SJCRH30 (cell line): ENCODE measurements around the gene NCAPD3. TPM values are rescaled to one million over a fixed set of nuclear protein-coding genes. Genes with fewer than 3 reads are reported as not detected.
"Not testable (repeated sequence)": the region's sequence is repeated elsewhere in the genome, so short reads cannot be mapped to it uniquely, and the experiment has no call there.

Source experiments
- DNase-seq, 2 experiments: peaks; one replicate each; pipeline ENCODE4 v3.0.0-alpha.2; 2015 to 2020
- H3K27ac ChIP-seq: fragments of 250-450 bp; sonication (Bioruptor Pico); 2 replicates; pipeline ENCODE4 v1.5.1; 2020; ENCODE audit warnings: mild to moderate bottlenecking, moderate library complexity
- H3K27me3 ChIP-seq: fragments of 250-450 bp; sonication (Bioruptor Pico); 2 replicates; pipeline ENCODE4 v1.5.1; 2020; ENCODE audit warnings: mild to moderate bottlenecking, moderate library complexity
- H3K36me3 ChIP-seq: fragments of 250-450 bp; sonication (Bioruptor Pico); 2 replicates; pipeline ENCODE4 v1.5.1; 2020; ENCODE audit warnings: mild to moderate bottlenecking, moderate library complexity
- H3K4me1 ChIP-seq: fragments of 250-450 bp; sonication (Bioruptor Pico); 2 replicates; pipeline ENCODE4 v1.5.1; 2020; ENCODE audit warnings: mild to moderate bottlenecking, moderate library complexity
- H3K4me3 ChIP-seq: fragments of 250-450 bp; sonication (Bioruptor Pico); 2 replicates; pipeline ENCODE4 v1.5.1; 2020; ENCODE audit warnings: mild to moderate bottlenecking, moderate library complexity
- H3K9me3 ChIP-seq: fragments of 250-450 bp; sonication (Bioruptor Pico); replicated peaks from 2 replicates; pipeline ENCODE4 v1.5.1; 2020; ENCODE audit warnings: mild to moderate bottlenecking, moderate library complexity
- total RNA-seq: library from RNA; depleted of rRNA; stranded (reverse); fragments of >200 nt; shearing (Covaris generic); gene quantifications from 2 replicates; pipeline ENCODE4 v1.2.3, GENCODE V29; 2014

Gene NCAPD3
- total RNA-seq, 1 experiment from 2014 or later = 75.7 TPM

- Histone ChIP-seq H3K27me3 (no peaks in the 10 kb centered on the region), H3K4me1 (peaks cover 29% of the 10 kb centered on the region), H3K27ac (no peak overlapping the region), H3K4me3 (no peak overlapping the region), H3K9me3 (no peaks in the 10 kb centered on the region), H3K36me3 (peaks cover 32% of the 10 kb centered on the region)
- DNase-seq = no peak
Observed at GRCh38 chr11:134258577-134258976, 34.8 kb upstream of the NCAPD3 start.

DNA sequence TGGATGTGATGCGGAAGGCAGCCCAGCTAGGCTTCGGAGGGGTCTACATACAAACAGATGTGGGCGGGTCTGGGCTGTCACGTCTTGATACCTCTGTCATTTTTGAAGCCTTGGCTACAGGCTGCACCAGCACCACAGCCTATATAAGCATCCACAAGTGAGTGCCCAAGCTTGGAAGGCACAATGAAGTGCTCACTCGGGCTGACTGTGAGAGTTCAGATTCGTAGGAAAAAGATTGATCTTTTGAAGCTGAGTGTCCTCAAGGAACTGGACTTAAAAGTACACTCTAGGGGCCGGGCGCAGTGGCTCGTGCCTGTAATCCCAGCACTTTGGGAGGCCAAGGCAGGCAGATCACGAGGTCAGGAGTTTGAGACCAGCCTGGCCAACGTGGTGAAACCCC is 33.3 kb upstream of the NCAPD3 start:
- peaks cover 27% of the 10 kb centered on the region for H3K36me3 ChIP-seq
- peaks cover 17% of the 10 kb centered on the region for H3K4me1 ChIP-seq
- no peak for DNase-seq
- no peak overlapping the region for H3K4me3 ChIP-seq
- H3K27ac ChIP-seq = no peak overlapping the region
- H3K27me3 ChIP-seq = no peaks in the 10 kb centered on the region
- no peaks in the 10 kb centered on the region for H3K9me3 ChIP-seq

DNA sequence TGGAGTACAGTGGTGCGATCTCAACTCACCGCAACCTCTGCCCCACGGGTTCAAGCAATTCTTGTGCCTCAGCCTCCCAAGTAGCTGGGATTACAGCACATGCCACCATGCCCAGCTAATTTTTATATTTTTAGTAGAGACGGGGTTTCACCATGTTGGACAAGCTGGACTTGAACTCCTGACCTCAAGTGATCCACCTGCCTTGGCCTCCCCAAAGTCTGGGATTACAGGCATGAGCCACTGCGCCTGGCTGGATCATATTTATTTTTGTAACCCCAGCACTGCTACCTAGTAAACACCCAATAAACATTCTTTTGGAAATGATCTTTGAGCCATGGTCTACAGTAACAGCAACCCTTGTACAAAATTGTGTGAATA is 31.4 kb upstream of the NCAPD3 start:
- not testable (repeated sequence) for H3K4me1 ChIP-seq, H3K9me3 ChIP-seq, H3K27ac ChIP-seq, H3K4me3 ChIP-seq, H3K27me3 ChIP-seq, DNase-seq
- H3K36me3 ChIP-seq = peaks cover 29% of the 10 kb centered on the region

- Histone ChIP-seq H3K4me3 (peak overlapping the region; percentile 80), H3K4me1 (peaks cover 5% of the 10 kb centered on the region), H3K27me3 (no peaks in the 10 kb centered on the region), H3K36me3 (peaks cover 25% of the 10 kb centered on the region), H3K27ac (no peak overlapping the region), H3K9me3 (no peaks in the 10 kb centered on the region)
- DNase-seq = no peak
Observed at GRCh38 chr11:134254433-134255183, 30.8 kb upstream of the NCAPD3 start.

GRCh38 chr11:134253188-134253993 is 29.6 kb upstream of the NCAPD3 start, which contains the start of the genes ACAD8 and THYN1:
TSS of gene ACAD8 (plus strand) at chr11:134253568. CDS start at chr11:134253601, 33 bp downstream.
TSS of gene THYN1 (minus strand) at chr11:134253352. CDS start at chr11:134252882, 470 bp downstream.
- Histone ChIP-seq H3K27me3 (no peaks in the 10 kb centered on the region), H3K9me3 (no peaks in the 10 kb centered on the region), H3K4me3 (peak within 1 kb of the TSS; percentile 80), H3K36me3 (peaks cover 18% of the 10 kb centered on the region), H3K27ac (peak within 1 kb of the TSS; percentile 19), H3K4me1 (peaks cover 5% of the 10 kb centered on the region)
- peak; percentile 97 to 98 for DNase-seq

GRCh38 chr11:134252346-134253187 is 28.8 kb upstream of the NCAPD3 start:
- H3K27me3 ChIP-seq = no peaks in the 10 kb centered on the region
- H3K27ac ChIP-seq = peak overlapping the region; percentile 19
- DNase-seq = peak in 1 of 2 experiments; percentile 29

GRCh38 chr11:134250675-134251074 is 26.9 kb upstream of the NCAPD3 start:
- H3K9me3 ChIP-seq = no peaks in the 10 kb centered on the region
- H3K27me3 ChIP-seq = no peaks in the 10 kb centered on the region
- H3K4me1 ChIP-seq = peaks cover 5% of the 10 kb centered on the region
- H3K36me3 ChIP-seq = peaks cover 12% of the 10 kb centered on the region
- no peak for DNase-seq
- H3K4me3 ChIP-seq = no peak overlapping the region
- H3K27ac ChIP-seq = no peak overlapping the region

More at GRCh38 chr11:134252346-134253187, 28.8 kb upstream of the NCAPD3 start:
- Histone ChIP-seq H3K9me3 (no peaks in the 10 kb centered on the region), H3K4me1 (peaks cover 5% of the 10 kb centered on the region), H3K36me3 (peaks cover 17% of the 10 kb centered on the region), H3K4me3 (peak overlapping the region; percentile 80)

DNA sequence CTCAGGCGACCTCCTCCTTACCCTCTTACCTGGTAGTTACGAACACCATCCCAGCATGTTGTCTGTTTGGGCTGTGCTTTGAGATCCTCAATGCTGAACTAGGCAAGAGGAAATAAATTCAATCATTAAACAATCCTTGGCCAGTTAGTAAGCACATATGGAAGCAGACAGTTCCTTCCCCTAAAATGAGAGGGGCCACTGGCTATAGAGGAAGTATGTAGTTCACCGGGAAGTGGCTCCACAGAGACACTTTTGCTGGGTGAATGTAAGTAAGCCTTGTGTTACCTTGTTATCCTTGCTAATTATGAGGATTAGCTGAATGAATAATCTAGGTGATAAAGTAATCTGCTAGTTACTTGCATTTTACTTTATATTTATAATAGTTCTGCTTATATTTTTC is 26.5 kb upstream of the NCAPD3 start:
- Histone ChIP-seq H3K36me3 (peaks cover 12% of the 10 kb centered on the region), H3K27ac (no peak overlapping the region)
- no peak for DNase-seq

GRCh38 chr11:134248910-134249480 is 25.2 kb upstream of the NCAPD3 start:
- DNase-seq = no peak
- H3K36me3 ChIP-seq = peaks cover 12% of the 10 kb centered on the region

More for the DNA sequence above, 26.5 kb upstream of the NCAPD3 start:
- H3K27me3 ChIP-seq = no peaks in the 10 kb centered on the region
- peaks cover 5% of the 10 kb centered on the region for H3K4me1 ChIP-seq
- no peaks in the 10 kb centered on the region for H3K9me3 ChIP-seq
- no peak overlapping the region for H3K4me3 ChIP-seq

DNA sequence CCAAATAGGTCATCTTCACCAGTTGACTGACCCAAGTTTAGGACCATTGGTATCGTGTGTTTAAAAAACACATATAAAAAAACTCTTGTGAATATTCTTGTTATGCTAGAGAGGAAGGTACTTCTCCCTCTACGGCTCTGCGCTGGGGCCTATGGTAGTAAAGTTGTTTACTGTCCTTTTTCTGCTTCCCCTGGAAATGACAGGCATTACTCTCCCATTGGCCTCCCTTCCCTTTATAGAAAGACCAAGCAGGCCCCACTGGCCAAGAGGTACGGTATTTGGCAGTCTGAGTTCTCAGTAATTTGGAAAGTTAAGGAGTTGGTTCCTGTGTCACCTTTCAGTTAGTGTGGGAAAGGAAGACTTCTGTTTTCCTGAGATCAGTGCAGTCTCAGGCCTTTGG is 22.9 kb upstream of the NCAPD3 start:
- Histone ChIP-seq H3K36me3 (peaks cover 20% of the 10 kb centered on the region), H3K9me3 (no peaks in the 10 kb centered on the region), H3K27me3 (no peaks in the 10 kb centered on the region), H3K4me3 (no peak overlapping the region), H3K27ac (no peak overlapping the region), H3K4me1 (no peaks in the 10 kb centered on the region; the same call in 1 of the 2 replicates)
- DNase-seq = no peak

More at GRCh38 chr11:134248910-134249480, 25.2 kb upstream of the NCAPD3 start:
- peaks cover under 1% of the 10 kb centered on the region for H3K4me1 ChIP-seq
- H3K27me3 ChIP-seq = no peaks in the 10 kb centered on the region
- H3K4me3 ChIP-seq = no peak overlapping the region
- H3K9me3 ChIP-seq = no peaks in the 10 kb centered on the region
- no peak overlapping the region; the same call in 1 of the 2 replicates for H3K27ac ChIP-seq

GRCh38 chr11:134246100-134246499 is 22.3 kb upstream of the NCAPD3 start:
- H3K9me3 ChIP-seq = no peaks in the 10 kb centered on the region
- no peaks in the 10 kb centered on the region for H3K4me1 ChIP-seq
- no peaks in the 10 kb centered on the region for H3K27me3 ChIP-seq
- no peak overlapping the region for H3K27ac ChIP-seq
- no peak for DNase-seq
- peaks cover 20% of the 10 kb centered on the region for H3K36me3 ChIP-seq
- no peak overlapping the region for H3K4me3 ChIP-seq

DNA sequence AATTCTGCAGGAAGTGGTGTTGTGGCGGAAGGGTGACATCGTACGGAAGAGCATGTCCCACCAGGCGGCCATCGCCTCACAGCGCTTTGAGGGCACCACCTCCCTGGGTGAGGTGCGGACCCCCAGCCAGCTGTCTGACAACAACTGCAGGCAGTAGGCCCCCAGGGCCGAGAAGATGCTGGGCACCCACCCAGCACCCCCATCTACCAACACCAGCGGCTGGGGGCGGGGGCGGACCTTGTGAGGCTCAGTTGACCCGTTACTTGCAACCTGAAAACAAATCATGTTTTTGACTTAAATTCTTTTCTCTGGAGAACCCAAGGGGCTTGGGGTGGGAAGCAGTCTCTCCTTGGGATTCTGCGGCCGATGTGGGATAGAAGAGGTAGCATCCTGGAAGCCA is 21.7 kb upstream of the NCAPD3 start:
- H3K9me3 ChIP-seq = no peaks in the 10 kb centered on the region
- H3K36me3 ChIP-seq = peaks cover 18% of the 10 kb centered on the region
- H3K4me3 ChIP-seq = no peak overlapping the region
- no peaks in the 10 kb centered on the region for H3K4me1 ChIP-seq
- no peaks in the 10 kb centered on the region for H3K27me3 ChIP-seq
- no peak for DNase-seq
- H3K27ac ChIP-seq = no peak overlapping the region

- Histone ChIP-seq H3K36me3 (peaks cover 15% of the 10 kb centered on the region), H3K9me3 (no peaks in the 10 kb centered on the region), H3K4me3 (no peak overlapping the region), H3K27me3 (no peaks in the 10 kb centered on the region), H3K27ac (no peak overlapping the region), H3K4me1 (no peaks in the 10 kb centered on the region)
- no peak for DNase-seq
Observed at GRCh38 chr11:134244593-134244992, 20.8 kb upstream of the NCAPD3 start.

DNA sequence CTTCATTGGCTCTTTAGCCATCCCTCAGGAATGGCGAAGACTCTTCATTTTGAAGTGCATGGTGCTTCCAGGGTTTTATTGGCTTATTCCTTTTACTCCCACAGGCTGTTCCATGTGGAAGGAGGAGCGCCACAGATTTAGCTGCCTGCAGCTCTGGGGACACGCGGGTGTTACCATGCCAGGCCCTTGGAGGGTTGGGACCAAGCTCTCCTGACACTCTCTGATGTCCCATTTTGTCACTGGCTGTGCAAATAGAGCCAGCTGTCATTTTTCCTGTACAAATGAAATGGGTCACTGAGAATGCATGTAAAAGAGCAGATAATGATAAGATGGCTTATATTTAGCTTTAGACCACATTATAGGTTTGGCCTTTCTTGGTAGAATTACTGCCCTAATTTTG is 20.1 kb upstream of the NCAPD3 start:
- Histone ChIP-seq H3K4me1 (no peaks in the 10 kb centered on the region), H3K9me3 (no peaks in the 10 kb centered on the region), H3K27me3 (no peaks in the 10 kb centered on the region), H3K4me3 (no peak overlapping the region), H3K27ac (no peak overlapping the region), H3K36me3 (peaks cover 14% of the 10 kb centered on the region)
- no peak for DNase-seq
